GM12872 (cell line): ENCODE results near the gene SBF2.

Experiments
- TF ChIP-seq, protein P1 (sequence below): IDR thresholded peaks from 3 replicates; pipeline ENCODE4 v1.5.1; 2011; ENCODE audit warnings: low read depth, mild to moderate bottlenecking, low read length, moderate library complexity; ENCODE audit not compliant: insufficient read depth

Gene SBF2

GRCh38 chr11:9776203-9776602, 517.8 kb downstream of the SBF2 start:
- TF ChIP-seq, protein P1, sequence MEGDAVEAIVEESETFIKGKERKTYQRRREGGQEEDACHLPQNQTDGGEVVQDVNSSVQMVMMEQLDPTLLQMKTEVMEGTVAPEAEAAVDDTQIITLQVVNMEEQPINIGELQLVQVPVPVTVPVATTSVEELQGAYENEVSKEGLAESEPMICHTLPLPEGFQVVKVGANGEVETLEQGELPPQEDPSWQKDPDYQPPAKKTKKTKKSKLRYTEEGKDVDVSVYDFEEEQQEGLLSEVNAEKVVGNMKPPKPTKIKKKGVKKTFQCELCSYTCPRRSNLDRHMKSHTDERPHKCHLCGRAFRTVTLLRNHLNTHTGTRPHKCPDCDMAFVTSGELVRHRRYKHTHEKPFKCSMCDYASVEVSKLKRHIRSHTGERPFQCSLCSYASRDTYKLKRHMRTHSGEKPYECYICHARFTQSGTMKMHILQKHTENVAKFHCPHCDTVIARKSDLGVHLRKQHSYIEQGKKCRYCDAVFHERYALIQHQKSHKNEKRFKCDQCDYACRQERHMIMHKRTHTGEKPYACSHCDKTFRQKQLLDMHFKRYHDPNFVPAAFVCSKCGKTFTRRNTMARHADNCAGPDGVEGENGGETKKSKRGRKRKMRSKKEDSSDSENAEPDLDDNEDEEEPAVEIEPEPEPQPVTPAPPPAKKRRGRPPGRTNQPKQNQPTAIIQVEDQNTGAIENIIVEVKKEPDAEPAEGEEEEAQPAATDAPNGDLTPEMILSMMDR: no peak

GRCh38 chr11:9775398-9775779, 518.6 kb downstream of the SBF2 start:
- TF ChIP-seq, protein P1: no peak

DNA sequence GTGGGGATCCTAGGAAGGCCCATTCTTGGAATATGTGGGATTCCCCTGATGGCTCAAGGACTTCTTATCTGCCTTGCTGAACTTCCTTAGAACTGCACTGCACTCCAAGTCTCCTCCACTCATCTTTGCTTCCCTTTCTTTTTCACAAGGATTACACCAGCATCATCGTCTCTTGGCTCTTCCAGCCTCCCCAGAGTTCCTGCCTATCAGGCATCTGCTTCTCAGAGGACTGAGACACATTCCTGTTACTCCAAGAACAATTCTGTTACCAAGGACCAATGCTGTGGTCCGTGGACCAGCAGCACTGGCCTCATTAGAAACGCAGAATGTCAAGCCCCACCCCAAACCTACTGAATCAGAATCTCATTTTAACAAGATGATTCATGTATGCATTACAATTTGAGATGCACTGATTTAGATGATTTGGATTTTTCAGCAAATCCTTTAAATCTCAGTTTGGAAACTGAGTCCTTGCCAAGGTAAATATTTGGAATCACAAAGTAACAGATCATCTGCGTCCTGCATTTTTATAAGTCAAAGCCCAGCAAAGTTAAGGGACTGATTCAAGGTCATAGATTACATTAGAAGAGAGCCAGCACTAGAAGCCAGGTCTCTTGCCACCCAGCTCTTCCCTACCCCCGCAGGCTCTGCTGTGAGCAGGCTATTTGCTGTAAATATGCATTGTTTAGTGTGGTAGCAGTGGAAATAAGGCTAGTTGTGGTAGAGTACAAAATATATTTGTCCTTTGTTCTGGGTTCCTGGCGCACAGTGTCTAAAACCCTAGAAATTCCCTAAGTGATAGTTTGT, 519.2 kb downstream of the SBF2 start:
- TF ChIP-seq, protein P1: no peak

DNA sequence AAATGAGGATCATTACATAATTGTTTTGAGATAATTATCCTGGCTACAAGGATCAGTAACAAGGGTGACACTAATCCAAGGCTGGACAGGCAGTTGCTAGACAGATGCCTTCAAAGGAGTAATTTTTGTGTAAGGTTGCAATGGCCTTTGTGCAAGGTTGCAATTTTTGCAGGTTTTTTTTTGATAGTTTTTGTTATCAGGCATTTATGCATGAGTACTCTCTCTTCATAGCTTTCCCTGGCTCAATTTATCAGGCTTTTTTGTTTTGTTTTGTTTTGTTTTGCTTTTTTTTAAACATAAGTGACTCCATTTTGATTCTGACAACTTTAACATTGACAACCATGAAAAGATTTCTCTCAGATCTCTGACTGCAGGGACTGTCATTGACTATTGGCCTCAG, 519.9 kb downstream of the SBF2 start:
- TF ChIP-seq, protein P1: no peak

GRCh38 chr11:9773524-9773923, 520.5 kb downstream of the SBF2 start:
- TF ChIP-seq, protein P1: no peak

GRCh38 chr11:9772218-9772617, 521.8 kb downstream of the SBF2 start:
- TF ChIP-seq, protein P1: no peak

GRCh38 chr11:9771071-9771511, 522.9 kb downstream of the SBF2 start:
- TF ChIP-seq, protein P1: no peak
